Inferior parietal cortex (tissue), 1 donor: ENCODE measurements around the gene KIRREL1.
A peak's percentile ranks its signal among the peaks of the same experiment; 100 is the strongest.

Experiments
- DNase-seq: peaks from one replicate; pipeline ENCODE4 v3.0.0-alpha.2; 2016; ENCODE audit errors: extremely low spot score

Gene KIRREL1

DNA sequence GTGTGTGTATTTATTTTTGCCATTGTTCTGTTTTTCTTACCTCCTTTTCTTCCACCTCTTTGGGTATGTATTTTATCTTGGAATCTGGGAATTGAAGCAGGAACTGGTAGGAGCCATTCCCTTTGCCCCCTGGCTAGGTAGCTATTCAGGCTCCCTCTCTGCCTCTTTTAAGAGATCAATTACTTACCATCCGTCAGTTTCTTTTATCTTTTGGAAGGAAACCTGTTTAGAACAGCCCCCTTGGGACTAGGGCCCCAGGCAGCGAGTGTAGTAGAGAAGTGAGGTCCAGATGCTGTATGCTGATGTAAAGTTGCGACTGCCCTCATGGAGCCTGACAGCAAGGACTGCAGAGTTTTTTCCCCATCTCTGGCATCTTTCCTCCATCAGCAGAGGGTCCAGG is 41.6 kb downstream of the KIRREL1 start:
- no peak for DNase-seq

DNA sequence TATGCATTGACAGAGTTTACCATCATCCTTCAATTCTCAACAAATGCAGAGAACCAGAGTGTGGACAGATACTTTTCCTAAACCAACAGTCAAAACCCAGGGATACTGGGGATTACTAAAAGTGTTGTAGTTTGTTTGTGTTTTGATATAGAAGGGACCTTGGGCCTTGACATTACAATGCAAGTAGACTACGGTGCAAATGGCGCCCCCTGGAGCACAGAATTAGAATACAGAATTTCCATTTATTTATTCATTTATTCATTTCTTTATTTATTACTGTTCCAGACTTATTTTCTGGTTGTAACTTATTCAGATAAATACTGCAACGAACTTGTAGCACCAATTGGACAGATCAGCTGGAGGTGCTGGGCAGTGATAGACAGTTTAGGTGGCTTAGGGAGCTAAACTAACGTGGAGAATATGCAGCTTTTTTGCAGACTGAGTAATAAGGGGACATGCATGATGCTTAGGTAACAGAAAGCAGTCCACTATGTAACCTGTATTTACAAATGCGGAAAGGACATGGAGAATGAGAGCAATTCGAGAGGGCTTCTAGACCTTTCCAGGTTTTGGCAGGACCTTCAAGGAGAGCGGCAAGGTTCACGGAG is 42.6 kb downstream of the KIRREL1 start:
- DNase-seq: peak; percentile 18

DNA sequence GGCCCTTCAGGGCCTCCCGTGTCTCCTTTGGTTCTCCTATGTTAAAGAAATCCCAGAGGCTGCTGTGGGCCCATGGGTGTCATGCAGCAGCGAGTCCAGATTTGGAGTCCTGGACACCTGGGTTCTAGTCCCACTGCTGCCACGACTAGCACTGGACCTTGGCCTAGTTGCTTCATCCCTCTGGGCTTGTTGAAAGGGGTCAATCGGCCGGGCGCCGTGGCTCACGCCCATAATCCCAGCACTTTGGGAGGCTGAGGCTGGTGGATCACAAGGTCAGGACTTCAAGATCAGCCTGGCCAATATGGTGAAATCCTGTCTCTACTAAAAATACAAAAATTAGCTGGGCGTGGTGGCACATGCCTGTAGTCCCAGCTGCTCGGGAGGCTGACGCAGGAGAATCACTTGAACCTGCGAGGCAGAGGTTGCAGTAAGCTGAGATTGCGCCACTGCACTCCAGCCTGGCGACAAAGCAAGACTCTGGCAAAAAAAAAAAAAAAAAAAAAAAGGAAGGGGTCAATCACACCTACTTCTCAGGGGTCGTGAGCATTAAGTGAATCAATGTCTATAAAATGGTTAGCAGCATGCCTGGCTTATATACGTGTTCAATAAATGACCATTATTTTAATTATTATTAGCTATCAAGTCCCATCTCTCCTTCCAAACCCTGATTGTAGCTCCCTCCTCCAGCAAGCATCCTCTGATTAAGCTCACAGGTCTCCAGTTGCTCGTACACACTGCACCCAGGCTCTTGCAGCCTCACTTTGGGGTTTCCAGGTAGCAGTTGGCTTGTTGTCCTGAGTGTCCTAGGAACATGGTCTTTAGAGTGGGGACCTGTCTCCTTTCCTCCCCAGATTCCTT is 43.8 kb downstream of the KIRREL1 start:
- DNase-seq: no peak

DNA sequence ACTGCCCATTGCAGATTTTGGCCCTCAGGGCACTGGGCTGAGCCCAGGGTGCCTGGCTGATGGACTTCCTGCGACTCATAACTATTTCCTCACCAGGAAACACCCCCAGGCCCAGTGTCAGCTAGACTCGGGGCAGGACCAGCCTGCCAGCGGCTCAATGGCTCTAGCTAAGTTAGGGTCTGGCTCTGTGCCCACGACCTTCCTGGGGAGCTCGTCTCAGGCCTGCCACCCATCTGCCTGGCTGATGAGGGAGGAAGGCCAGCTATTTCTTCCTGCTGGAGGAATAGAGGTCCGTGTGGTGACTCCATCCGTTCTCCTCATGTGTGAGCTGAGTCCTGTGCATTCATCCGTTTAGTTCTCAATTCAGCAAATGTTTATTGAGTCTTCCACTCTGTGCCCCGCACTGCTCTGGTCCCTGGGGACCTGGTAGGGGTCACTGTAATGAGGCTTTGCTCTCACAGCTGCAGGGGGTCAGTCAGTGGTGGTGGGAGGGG is 44.5 kb downstream of the KIRREL1 start:
- no peak for DNase-seq

DNA sequence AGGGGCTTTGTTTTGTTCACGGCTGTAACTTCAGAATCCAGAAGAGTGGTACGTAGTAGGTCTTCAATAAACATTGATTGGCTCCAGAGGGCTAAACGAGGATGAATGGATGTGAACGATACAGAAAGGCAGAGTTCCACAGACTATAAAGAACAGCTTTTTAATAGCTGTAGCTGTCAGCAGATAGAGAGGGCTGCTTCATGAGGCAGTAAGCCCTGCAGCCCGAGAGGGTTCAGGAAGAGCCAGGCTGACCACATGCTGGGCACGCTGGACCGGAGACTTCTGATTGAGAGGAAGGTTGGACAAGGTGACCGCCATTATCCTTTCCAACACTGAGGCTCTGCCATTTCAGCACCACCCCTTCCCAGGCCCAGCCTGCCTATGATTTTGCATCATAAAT is 45.3 kb downstream of the KIRREL1 start:
- no peak for DNase-seq

DNA sequence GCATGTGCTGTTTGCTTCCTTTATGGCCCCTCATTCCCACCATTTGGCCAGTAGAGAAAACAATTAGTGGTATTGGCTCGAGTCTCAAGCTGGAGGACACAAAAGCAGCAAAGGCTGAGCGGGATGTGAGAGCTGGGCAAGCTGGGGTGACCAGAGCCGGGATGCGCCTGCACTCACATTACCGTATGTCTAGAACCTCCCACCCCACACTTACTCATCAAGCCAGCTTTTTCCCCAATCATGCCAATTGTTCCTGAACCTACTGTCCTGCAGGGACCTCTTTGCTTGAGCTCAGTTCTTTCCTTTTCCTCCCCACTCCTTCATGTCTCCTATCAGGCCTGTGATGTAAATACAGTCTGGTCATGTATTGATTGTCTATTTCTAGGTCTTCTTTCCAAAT is 45.9 kb downstream of the KIRREL1 start:
- no peak for DNase-seq

DNA sequence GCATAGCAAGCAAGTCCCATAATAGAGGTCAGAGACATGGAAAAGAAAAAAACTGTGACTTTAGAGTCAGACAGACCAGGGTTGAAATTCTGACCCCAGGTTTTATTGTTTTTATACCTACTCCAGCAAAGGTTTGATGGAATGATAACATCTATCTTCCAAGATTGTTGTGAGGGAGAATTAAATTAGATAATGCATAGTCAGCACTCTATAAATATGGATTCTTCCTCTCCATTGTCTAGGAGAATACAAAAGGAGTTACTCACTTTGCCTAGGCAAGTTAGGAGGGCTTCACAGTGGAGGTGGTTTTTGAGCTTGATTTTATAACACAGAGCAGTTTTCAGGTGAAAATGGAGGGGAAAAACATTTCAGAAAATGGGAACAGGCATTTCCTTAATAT is 46.9 kb downstream of the KIRREL1 start:
- no peak for DNase-seq

DNA sequence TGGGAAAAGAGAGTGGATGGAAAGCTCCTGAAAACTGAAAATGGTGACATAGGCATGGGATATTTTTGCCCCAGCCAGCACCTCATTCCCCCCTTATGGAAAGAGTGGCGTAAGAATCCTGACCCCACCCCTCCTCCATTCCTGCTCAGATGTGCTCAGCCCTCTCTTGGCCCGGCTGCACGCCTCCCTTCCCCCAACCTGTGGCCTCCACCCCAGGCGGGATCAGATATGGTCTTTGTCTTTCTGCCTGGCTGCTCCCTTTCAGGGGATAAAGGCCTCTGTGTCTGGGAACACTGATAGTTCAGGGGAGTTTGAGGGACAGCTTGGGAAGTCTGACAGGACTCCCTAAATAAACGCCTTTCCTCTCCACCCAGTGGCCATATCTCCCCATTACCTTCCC is 49.8 kb downstream of the KIRREL1 start:
- no peak for DNase-seq

DNA sequence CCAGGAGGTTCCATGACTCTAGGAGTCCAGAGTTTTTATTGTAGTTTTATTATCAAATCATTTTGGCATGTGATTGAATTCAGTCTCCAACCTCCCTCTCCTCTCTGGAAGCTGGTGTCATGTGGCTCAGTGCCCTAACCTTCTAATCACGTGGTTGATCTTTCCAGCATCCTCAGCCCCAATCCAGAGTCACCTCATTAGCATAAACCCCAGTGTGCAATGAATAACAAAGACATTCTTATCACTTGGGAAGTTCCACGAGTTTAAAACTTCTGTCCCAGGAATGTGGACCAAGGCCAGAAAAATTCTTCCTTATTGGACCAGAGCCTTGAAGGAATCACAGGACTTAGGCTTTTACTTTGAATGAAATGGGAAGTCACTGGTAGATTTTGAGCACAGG is 52.2 kb downstream of the KIRREL1 start:
- DNase-seq: no peak

DNA sequence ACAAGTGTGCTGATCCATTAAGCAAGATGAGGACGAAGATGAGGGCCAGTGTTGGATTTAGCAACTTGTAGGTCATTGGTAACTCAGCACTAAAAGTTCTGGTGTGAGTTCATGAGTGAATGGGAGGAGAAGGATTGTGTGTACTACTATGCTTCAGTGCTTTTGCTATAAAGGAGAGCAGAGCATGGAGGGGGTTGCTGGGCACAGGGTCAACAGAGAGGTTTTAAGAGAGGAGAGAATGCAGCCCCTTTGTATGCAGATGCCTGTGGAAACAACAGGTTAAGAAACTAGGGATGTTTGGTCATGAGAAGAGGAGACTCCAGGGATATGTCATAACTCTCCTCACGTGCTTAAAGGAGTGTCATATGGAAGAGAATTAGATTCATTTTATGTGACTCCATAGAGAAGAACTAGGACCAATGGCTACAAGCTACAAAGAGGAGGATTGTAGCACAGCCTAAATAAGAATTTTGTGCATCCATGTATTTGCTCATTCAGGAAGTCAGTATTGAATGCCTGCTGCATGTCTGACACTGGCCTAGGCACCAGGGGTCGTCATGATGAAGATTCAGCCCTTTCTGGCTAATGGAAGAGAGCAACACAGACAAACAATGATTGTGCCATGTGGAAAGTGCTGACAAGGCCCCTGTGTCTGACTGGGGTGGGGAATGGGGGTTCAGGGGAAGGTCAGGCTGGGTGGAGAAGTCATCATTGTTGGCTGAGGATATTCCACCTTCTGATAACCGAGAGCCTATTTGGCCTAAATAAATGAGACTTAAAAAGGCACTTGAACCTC is 53.5 kb downstream of the KIRREL1 start:
- DNase-seq: no peak

DNA sequence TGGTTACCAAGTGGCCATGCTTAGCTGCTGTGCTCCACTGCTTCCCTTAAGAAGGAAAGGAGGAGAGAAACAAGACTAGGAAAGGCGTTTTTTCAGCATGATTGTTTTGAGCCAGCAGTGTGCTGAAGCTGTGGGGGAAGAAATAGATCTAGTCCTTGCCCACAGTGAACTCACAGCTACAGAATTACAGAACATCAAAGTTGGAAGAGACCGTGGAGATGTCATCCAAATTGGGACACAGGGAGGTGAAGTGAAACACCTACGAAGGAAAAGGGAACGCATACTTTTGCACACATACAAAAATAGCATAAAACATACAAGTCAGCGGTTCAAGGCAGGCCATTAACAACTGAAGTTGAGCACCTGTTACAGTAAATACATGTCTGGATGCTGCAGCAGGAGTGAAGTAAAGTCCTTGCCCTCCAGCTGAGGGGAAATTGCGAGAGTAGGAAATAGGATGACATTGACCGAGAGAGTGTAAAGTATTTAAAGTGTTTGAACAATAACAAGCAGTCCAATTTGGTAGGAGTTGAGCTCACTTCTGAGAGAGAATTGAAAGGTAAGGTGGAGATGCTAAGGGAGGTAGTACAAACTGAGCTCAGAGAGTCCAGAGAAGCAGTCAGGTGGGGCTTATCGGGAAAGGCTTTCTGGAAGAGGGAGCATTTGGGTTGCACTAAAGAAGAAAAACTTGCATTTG is 55.1 kb downstream of the KIRREL1 start:
- no peak for DNase-seq

DNA sequence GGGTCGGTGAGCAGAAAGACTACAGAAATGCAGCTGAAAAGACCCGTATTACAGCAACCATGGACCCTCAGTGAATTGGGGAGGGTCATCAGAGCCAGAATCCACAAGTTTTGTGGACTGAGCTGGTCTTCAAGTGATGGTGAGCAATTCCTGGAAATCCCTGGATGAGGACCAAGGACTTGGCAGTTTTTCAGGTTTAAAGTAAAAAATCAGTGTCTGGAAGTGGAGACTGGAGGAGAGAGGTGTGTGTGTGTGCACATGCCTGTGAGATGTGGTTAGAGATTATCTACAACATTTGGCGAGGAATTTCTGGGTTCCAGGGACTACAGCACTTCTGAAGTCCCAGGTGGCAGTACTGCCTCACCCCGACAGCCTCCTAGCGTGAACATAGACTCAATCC is 56.4 kb downstream of the KIRREL1 start:
- no peak for DNase-seq

DNA sequence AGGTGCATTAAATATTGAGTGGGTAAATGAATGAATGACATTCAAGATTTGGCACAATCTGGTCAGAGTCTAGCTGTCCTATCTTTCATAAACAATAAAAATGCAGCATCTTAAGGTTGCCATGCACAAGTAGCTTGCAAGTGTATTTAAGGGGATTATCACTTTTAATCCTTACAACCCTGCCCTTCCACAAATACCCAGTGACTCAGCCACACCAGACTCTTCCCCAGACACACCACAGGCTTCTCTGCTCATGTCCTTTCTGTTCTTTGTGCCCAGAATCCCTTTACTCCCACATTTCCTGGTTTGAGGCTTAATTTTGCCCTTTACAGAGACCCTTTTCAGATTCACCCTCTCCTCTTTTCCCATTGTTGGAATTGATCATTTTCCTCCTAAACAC is 59.8 kb downstream of the KIRREL1 start:
- DNase-seq: no peak

DNA sequence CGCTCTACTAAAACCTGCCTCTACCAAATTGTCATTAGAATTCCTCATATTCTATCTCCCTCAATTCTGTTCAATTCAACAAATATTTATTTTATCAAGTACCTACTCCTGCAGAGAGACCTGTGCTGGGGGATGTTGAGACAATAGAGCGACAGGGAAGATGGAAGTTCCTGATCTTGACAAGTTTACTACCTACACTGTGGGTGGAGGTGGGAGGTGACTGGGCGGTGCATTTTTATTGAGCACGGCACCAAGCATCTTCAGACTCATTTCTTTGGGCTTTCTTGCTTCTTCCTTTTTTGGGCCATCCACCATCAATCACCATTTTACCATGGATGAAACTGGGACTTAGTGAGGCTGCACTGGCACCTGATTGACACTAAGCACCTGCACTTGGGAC is 61.3 kb downstream of the KIRREL1 start:
- no peak for DNase-seq

DNA sequence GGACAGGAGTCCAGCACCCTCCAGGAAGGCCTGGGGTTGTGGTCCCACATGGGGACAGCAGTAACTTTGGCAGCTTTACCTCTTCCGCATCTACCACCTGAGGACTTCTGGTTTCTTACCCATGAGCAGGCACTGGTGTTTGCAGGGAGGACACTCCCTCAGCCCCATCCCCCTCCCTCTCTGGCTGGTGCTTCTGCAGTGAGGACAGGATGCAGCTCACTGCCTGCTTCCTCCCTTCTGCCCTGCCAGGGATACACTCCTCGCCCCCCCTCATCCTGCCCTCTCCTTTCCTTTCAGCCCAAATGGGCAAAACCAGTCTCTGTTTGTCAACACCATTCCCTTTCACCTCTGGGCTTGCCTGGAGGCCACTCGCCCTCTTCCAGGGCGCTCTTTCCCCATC is 62.4 kb downstream of the KIRREL1 start:
- no peak for DNase-seq

DNA sequence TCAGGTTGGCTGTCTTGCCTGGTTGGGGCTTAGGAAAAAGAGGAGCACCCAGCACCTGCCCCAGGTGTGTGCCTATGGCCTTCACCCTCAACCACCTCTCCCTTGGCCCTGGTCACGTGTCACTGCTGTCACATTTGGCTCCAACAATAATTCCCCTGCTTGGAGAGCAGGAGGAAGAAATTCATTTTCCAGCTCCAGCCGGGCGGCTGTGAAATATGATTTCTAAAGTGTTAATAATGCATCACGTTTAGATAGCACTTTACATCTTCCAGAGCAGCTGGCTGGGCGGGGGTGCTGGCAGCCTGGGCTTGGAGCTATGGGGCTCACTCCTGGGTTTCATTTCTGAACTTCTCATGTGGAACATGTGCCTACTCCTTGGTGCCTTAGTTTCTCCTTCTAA is 63.1 kb downstream of the KIRREL1 start:
- no peak for DNase-seq

DNA sequence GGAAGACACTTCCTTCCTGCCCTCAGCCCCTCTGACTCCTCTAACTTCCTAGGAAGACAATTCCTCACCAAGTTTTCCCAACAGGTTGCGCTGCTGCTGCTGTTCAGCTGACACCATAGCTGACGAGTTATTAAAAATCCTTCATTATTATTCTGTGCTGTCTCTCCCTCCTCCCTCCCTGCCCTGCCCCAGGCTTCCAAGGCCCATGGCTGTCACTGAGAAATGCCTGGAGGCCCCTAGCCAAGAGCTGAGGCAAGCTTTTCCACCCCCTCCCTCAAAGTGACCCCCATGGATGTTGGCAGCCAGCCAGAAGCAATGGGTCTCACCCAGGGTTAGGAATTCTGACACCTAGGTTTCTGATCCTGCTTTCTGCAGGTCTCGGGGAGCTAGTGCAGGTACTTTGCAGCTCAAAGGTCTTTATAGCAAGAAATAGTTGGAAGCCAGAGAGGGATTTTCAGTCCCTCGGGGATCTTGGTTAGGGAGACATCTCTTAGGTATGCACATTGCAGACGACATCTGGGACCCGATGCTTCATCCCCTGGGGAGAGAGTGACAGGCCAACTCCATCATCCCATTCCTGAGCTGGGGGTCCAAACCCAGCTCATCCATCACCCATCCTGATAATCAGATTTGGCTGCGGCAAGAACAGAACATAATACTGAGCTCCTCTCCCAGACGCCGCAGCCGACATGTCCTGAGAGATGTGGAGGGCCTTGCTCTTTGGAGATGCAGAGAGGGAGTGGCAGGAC is 65.0 kb downstream of the KIRREL1 start:
- DNase-seq: no peak

DNA sequence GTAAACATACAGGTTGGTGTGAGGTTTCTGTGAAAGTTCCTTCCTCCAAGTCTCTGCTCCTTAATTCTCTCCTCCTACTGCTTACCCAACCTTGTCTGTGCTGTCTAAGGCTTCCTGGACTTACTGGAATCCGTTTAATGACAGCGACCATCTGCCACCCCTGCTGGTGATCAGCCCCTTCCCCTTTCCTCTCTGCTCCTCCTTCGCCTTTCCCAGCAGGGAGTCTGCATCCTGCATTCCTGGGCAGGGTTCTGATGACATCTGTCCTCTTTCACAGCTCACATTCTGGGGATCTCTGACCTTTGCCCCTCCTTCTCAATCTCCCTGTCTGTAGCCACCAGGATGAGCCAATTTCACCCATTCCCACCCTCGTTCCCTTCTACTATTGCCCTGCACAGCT is 66.5 kb downstream of the KIRREL1 start:
- DNase-seq: no peak

DNA sequence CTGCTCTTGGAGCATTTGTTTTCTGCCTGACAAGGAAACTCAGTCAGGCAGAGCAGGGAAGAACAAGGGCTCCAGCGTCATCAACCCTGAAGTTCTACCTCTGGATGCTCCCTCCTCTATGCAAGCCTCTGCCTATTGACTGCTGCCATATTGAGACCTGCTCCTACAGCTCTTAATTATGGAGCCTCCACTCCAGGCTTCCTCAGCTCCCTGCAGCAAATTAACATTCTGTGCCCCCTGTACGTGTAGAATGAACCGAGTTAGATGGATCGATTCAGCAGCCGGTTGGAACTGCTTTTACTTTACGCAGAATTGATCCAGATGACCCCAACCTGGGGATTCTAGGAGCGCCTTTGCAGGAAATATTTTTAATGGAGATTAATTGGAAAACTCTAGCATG is 68.7 kb downstream of the KIRREL1 start:
- no peak for DNase-seq

DNA sequence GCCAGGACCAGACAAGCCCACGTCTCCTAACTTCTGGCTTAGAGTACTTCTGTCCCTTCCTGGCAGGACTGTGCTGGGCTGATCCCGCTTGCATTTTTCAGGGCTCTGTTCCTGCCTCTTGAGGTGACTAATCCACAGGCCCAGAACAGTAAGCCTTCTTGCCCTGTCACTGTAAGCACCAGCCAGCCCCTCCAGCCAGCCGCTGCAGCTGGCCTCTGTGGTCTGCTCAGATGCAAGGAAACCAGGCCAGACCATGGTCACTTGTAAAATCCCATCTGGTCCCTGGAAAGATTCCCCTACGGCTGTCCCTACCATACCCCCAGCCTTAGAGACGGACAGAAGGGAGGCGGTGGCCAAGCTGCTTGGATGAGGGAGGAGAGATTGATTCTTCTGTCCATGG is 74.2 kb downstream of the KIRREL1 start:
- DNase-seq: no peak

DNA sequence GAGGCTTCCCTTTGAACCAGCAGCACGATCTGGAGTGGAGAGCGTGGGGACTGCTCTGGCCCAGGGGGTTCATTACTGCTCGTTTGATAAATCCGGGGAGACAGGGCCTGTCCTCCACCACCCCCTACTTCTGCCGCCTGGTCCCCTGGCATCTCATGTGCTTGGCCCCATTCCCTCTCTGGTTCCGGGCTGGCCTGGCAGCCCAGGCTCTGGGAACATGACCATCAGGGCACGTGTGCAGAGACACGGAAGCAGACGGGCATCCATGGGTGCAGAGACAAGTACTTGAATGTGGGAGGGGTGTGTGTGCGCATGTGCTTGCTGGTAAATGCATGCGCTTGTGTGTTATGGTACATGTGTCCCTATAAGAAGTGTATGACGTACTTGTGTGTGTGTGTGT is 75.5 kb downstream of the KIRREL1 start:
- no peak for DNase-seq
